GM21723 (cell line): ENCODE results near the gene PSMD3.

Experiments used
- ATAC-seq: cut with Tn5 transposase; IDR thresholded peaks from one replicate; pipeline ENCODE4 v1.9.1; 2021; ENCODE audit warnings: mild to moderate bottlenecking, moderate library complexity; ENCODE audit not compliant: unreplicated experiment

Gene PSMD3

DNA sequence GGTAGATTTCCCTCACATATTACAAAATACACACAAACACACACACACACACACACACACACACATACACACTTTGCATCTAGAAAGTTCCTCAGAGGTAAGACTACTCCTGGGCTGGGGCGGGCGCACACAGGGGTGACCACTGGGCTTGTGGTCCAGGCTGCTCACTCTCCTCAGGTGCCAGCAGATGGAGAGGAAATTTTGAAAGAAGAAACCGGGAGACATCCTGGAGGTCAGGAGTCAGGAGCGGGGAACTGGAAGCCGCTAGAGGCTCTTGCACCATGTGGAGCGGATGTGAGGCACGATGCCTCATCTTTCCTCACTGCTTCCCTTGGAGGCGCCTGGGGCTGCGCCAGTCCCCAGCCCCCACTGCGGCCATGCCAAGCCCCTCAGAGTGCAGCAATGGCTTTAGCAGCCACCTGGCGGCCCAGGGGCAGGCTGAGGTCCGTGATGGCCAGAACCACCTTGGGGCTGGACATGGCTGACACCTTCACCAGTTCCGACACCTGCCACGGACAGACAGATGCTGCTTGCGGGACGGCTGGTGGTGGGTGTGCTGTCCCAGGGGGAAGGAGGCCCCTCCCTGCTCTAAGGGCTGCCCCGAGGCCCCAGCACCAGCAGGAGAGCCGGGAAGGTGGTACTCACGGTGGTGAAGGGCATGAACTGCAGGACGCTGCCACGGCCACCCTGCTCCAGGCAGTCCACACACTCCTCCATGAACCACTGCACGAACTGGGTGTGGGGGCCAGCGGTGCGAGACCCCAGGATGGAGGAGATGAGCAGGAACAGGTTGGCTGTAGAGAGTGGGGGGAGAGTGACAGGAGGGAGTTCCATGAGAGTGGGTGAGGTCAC is 38.8 kb downstream of the PSMD3 start:
- ATAC-seq, result no peak

DNA sequence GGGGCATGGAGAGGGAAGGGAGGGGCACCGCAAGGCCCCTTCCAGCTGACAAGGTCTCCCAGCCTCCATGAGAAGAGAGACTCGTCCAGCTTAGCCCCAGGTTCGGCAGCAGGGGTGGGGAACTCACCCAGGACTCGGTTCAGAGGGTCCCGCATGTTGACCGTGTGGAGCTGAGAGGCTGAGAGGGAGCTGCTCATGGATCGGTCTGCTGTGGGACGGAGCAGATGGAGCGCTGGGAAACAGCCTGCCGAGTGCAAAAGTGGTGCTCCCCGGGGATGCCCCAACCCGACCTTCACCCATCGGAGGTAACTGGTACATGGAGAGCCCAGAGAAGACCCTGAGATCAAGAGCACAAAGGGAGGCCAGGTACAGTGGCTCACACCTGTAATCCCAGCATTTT is 39.5 kb downstream of the PSMD3 start:
- ATAC-seq, result no peak

DNA sequence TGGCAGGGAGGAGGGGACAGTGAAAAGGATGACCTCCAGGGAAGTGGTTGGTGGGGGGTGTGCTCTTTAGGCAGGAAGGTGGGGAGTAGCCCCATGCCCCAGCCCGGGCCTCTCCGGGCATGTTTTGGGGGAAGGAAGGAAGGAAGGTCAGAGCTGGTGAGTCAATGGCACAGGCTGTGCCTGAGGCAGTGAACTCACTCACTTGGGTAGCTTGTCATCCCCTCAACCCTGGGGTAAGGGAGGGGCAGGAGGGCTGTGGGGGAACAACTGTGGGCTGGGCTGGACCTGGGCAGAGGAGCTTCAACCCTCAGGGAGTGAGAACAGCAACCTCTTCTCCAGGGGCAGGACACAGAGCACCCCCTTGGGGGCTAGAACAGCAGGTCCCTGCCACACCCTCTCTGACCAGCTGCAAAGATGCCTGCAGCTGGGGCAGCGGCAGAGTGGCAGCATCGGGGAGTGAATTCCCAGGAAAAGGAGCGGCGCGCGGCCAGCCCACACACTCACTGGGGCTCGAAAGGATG is 40.9 kb downstream of the PSMD3 start:
- ATAC-seq, result no peak

DNA sequence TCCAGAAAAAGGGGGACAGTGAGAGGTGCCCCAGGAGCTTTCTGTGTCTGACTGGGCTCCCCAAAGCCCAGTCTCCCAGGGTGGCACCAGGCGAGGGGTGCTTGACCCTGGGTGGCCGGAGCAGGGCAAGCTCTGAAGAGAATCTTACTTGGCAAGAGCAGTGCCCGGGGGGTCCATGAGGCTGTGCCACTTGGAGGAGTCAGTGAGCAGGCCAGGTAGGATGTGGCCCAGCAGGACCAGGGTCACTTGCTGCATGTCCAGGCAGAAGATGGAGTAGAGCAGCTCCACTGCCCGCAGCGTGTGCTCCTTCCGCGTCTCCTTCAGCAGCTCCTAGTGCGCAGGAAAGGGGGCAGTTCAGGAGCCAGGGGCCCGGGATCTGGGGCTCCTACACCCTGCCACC is 41.9 kb downstream of the PSMD3 start:
- no peak for ATAC-seq

DNA sequence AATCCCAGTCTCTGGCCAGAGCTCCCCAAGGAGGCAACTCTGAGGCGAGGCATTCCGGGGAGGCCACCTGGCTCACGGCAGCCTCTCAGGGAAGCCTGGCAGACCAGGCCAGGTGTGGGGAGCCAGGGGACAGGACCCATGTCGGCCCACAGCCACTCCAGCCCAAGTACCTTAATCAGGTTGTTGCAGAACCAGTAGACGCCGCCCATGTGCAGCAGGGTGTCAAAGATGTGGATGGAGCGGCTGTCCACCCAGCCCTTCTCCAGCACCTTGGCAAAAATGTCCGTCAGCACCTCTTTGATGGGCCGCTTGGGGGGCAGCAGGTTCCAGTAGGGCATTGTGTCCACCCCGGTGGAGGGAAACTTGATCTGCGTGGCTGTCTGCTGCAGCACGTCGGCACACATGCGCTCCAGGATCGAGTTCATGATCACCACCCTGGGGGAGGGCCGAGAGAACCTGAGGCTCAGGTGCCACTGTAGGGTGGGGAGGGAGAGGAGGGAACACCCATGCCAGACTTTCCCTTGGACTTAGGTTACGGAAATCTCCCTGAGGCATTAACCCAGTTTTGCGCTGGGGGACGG is 42.4 kb downstream of the PSMD3 start:
- ATAC-seq, result no peak

DNA sequence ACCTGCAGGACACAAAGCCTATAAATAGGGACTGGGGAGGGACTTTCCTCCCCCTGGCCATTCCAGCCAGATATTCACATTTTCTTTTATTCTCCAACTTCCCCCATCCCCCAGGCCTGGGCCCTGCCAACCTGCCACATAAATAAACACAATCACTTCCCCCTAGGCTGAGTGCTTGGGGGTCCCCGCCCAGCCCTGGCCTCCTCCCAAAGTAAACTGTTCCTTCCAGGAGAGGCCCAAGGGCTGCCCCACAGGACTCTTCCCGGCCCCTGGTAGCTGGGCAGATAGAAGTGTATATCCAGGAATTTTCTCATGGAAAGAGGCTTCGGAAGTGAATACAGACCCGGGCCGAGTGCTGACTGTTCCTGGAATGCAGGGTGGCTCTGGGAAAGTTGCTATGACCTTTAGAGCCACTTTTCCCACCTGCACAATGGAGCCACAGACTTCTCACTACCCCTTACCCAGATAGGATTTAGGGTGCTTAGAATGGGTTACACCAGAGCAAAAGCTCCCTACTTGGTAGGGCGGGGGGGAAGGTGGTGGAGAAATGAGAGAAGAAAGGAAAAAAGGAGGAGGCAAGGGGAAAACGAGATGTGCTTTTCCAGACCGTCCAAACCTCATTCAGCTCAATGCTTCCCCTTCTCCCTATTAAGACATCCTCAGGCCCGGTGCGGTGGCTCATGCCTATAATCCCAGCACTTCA is 43.1 kb downstream of the PSMD3 start:
- no peak for ATAC-seq

DNA sequence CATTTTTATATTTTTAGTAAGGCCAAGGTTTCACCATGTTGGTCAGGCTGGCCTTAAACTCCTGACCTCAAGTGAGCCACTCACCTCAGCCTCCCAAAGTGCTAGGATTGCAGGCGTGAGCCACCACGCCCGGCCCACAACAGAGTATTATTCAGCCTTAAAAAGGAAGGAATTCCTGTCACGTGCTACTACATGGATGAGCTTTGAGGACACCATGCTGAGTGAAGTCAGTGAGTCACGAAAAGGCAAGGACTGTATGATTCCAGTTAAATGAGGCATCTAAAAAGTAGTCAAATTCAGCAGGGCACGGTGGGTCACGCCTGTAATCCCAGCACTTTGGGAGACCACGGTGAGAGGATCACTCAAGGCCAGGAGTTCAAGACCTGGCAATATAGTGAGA is 44.3 kb downstream of the PSMD3 start:
- ATAC-seq, result no peak

DNA sequence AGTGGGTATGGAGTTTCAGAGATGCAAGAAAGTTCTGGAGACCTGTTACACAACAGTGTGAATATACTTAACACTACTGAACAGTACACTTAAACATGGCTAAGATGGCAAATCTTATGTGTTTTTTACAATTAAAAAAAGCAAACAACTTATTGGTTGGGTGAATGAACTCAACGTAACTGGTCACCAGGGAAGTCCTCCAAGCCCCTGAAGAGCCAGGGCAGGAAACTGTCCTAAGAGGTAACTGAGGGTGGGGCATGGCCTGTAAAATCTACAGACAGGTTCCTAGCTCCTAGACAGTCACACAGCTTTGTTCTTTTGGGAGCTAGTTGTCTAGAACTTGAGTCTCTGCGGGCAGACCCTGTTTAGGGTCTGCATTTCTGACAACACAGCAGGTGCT is 45.0 kb downstream of the PSMD3 start:
- ATAC-seq, result no peak

DNA sequence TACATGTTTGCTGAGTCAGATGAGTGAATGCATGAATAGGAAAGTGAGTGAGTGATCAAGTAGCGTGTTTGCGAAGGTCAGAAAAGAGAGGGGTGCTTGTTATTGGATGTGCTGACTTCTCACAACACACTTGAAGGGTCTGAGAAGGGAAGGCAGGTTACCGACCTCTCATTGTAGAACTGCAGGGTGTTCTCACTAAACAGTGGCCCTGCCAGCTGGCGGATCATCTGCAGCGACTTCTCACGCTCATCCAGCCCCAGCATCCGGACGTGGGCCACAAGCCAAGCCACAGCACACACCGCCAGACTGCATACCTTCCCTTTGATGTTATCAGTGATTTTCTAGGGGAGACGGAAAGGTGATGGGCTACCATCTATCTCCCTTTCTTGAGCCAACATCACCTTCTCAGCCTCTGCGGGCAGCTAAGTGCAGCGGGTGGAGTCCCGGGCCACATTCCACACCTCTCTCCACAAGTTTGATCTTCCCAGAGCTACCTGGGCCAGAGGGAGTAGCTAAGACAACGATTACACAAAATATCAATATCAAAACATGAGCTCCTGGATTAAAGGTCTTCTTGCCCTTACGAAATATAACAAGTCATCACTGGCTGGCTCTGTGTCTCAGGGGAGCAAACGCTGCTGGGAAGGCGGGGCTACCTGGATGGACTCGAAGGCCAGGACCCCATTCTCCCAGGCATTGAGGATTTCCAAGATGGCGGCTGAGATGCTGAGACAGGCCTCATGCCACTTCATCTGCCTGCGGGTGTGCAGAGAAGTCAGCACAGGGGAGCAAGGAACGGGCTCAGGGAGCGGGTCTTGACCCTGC is 45.6 kb downstream of the PSMD3 start:
- ATAC-seq, result no peak

DNA sequence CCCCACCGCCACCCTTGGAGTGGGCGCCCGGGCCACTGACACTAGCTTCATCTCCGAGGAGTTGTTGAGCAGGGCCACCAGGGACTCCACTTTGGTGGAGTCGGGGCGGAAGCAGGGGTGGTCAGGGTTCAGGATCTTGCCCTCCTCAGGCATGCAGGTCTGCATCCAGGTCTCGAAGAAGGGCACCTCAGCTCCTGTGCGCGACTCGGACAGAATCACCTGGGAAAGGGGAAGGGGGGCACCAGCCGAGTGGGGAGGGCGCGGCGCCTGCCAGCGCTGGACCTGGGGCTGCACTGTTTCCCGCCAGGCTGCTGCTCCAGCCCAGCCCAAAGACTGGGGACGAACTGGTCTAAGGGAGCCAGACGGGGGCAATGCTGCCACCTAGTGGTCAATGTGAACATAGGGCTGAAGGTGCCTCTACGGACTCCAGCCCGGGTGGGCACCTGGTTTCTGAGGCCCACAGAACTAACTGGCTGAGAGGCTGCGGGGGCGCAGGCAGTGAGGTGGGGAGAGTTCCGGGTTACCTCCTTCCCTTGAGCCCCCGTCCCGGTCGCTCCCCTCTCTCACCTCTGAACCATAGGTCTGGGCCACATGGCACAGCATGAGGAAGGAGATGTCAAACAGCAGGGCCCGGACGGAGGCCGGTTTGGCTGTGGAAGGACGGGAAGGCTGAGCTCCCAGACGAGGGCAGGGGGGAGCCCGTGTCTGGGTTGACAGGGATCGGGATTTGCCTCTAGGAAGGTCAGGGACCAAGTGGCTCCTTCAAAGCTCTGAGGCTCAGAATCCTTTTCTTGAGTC is 46.4 kb downstream of the PSMD3 start:
- no peak for ATAC-seq

DNA sequence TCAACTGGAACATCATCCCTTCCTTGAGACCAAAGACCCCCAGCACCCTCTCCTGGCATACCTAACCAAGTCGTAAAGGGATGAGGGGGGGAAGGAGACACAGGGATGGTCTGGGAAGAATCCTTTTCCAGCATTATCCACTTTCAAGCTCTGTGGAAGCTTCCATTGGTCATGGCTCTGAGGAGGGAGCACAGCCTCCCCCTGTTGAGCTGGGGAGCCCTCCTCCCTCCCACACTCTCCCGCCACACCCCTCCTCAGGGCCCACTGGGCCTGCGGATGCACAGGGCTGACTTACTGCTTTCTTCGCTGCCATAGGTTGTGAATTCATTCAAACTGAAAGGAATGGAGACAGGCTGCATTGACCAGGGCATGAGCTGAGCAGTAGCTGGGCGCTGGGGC is 47.0 kb downstream of the PSMD3 start:
- no peak for ATAC-seq

DNA sequence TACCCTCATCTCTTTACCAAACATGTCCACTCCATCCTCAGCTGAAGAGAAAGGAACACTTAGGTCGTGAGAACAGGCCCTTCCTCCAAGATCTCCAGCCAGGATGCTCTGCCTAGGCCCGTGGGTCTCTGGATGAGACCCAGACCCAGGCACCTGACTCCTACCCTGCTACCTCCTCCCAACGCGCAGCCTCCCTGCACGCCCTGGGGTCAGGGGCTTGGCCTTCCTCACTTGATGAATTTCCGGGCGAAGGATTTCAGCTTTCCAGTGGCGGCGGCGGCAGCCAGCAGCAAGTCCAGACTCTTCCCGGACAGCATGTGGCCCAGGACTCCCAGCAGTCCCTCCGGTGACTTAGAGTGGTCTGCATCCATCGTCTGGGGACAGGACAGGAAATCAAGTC is 48.0 kb downstream of the PSMD3 start:
- no peak for ATAC-seq

DNA sequence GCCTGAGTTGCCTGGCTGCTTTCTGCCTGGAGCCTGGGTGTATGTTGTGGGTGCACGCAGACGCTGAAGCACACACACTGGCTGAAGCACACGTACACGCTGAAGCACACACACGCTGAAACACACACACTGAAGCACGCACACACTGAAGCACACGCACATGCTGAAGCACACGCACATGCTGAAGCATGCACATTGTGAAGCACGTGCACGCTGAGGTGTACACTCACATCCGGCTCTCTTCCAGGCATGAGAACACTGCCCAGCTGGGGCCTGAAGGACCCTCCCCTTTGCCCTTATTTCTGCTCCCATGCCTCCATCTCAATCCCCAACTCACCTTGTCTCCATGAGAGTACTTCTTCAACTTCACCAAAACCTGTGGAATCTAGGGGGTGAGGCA is 51.1 kb downstream of the PSMD3 start:
- no peak for ATAC-seq

DNA sequence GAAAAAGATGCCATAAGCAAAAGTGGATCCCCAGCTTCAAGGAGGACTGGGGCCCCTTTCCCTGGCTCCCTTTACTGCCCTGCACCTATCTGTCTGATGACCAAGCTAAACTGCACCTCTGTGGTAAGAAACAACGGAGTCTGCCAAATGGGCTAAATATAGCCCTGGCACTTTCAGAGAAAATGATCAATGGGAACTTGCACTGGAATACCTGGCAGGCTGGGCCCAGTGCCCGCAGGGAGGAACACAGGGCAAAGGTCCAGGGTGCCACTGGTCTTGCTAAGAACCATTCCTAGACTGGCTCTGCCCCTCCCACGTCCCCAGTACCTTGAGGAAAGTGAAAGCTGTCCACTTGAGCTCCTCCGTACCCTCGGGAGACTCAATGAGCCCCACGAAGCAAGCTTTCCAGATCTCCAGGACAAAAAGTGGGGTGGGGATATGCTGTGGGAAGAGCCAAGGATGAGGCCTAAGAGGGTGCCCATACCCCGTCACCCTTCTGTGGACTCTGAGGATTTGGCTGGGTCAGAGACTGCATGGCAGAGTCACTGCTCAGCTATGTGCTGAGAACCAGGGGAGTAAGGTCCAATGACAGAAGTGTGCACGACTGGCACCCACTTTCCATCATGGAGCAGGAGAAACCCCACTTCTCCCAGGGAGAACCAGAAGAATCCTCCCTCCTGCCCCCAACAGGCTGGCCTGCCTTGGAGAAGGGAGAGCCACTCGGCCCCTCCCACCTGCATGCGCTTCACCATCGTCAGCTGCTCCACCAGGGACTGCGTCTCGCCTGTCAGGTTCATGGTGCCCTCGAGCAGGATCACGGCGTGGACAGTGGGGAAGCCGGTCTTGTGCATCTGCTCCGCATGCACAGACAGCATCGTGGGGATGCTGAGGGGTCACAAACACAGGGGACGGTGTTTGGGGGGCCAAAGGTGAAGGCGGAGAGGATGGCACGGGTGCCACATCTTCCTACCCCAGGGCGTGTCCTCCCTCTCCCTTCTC is 52.0 kb downstream of the PSMD3 start:
- ATAC-seq, result no peak

DNA sequence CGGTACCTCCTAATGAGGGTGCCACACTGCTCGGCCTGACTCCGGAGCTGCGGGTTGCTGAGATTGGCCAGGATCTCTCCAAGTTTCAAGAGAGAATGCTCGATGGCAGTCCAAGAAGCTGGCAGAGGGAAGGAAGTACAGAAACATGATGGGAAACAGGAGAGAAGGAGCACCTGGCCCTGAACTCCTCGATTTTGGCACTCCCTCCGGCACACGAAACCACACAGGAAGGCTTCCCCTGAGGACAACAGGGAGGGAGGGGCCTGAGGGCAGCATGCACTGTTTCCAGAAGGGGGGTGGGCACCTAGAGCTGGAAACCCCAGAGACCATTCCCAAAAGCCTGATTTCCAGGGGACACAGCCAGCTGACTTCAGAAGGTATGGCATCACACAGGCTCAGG is 52.7 kb downstream of the PSMD3 start:
- no peak for ATAC-seq

DNA sequence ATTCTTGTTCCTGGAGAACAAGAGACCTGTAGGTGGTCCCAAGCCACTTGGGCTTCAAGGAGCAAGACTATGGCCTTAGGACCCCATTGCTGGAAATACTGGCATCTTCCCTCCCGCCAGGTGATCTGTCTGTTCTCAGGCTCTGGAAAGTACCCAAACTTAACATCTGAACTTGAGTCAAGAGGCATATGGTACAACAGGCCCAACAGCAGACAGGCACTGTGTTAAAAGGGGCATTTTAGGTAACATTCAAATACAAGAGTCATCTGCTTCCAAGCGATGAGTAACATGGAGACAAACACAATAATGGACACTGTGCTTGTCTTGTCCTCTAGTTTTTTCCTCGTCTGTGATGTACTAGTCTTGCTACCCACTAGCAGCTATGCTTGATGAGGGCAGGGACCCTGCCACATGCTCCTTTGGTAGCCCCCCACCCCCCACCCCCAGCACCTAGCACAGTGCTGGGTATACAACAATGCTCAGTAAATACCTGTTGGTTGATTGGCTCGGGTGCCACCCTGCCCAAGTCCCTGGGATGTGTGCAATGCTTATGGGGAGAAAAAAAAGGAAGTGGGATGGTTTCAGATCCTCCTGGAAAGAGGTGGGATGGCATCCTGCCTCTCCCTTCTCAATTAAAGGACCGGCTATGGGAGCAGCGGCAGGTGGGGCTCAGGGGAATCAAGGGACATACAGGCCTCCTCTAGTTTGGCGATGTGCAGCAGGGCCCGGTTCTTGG is 54.0 kb downstream of the PSMD3 start:
- no peak for ATAC-seq

DNA sequence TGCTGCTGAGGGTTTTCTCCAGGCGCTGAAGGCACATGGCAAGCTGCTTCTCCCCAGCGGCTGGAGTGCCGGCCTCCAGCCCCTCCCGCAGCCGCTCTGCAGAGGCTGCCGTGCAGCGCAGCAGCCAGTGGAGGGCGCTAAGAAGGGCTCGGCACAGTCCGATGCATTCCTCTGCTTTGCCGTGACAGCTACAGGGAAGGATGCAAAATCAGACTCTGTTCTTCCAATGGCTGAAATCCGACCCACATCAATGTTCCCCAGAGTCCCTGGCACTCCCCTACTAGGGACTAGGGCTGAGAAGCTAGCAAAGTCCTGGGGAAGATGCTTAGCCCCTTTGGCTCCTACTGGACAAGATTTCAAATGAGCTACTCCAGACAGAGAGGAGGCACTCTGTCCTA is 54.6 kb downstream of the PSMD3 start:
- ATAC-seq, result no peak

DNA sequence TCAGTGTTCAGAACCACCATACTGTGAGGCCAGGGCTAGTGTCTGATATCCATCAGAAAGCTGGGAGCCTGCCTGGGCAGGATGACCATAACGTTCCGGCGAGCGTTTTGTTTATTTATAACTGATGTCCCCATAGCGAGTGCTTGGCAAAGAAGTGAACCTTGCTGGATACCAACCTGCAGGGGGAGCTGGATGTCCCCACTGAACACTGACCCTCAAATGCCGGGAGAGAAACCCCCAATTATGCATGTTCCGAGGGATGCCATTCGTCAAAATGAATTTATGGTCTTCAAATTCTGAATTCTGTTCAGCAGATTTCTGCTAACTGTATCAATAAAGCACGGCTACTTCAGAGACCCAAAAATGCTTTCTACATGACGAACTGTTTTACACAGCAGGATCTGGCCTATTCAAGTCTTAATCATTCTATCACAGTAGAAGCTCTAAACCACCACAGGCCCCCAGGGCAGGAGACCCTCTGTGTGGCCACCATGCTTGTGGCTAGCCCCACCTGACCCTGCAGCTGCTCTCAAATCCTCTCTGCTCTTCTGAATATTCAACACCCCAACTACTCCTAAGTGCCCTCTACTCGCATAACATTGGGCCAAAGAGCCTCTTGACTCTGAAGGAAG is 58.4 kb downstream of the PSMD3 start:
- no peak for ATAC-seq
